Trophoblast cell (in vitro differentiated cells and primary cell): ENCODE results near the gene CDC45.

ENCODE experiments used
- DNase-seq, 2 donors: peaks; one replicate each; pipeline ENCODE4 v3.0.0-alpha.2; 2016
- H2AFZ ChIP-seq: 2 replicates; pipeline ENCODE4 v1.6.1; 2013; ENCODE audit warnings: low read length, moderate library complexity, mild to moderate bottlenecking; ENCODE audit not compliant: insufficient read depth, poor library complexity
- H2AK5ac ChIP-seq: 2 replicates; pipeline ENCODE4 v1.6.1; 2013; ENCODE audit warnings: mild to moderate bottlenecking, low read length
- H2BK120ac ChIP-seq: 2 replicates; pipeline ENCODE4 v1.6.1; 2013; ENCODE audit warnings: low read length, mild to moderate bottlenecking, moderate library complexity; ENCODE audit not compliant: insufficient read depth, poor library complexity
- H2BK12ac ChIP-seq: 2 replicates; pipeline ENCODE4 v1.6.1; 2013; ENCODE audit warnings: mild to moderate bottlenecking, low read length, moderate library complexity
- H2BK5ac ChIP-seq: 2 replicates; pipeline ENCODE4 v1.6.1; 2013; ENCODE audit warnings: low read length, low read depth, moderate library complexity, mild to moderate bottlenecking; ENCODE audit not compliant: poor library complexity
- H3K14ac ChIP-seq: 2 replicates; pipeline ENCODE4 v1.6.1; 2013; ENCODE audit warnings: mild to moderate bottlenecking, low read length
- H3K18ac ChIP-seq: 2 replicates; pipeline ENCODE4 v1.6.1; 2013; ENCODE audit warnings: mild to moderate bottlenecking, low read length
- H3K23ac ChIP-seq: 2 replicates; pipeline ENCODE4 v1.6.1; 2013; ENCODE audit warnings: low read length
- H3K27ac ChIP-seq: 2 replicates; pipeline ENCODE4 v1.5.1; 2013; ENCODE audit warnings: low read depth, mild to moderate bottlenecking, inconsistent platforms, low read length, moderate library complexity
- H3K27me3 ChIP-seq: 2 replicates; pipeline ENCODE4 v1.6.1; 2013; ENCODE audit warnings: inconsistent platforms, mild to moderate bottlenecking, low read length, moderate library complexity; ENCODE audit not compliant: insufficient read depth
- H3K36me3 ChIP-seq, 2 experiments: 1 replicate in 1 of 2; 2 replicates in 1 of 2; pipeline ENCODE4 v1.6.1; 2013; ENCODE audit warnings: low read length in 2 of 2, mild to moderate bottlenecking in 2 of 2, moderate library complexity in 1 of 2; ENCODE audit not compliant: insufficient read depth in 2 of 2, control insufficient read depth in 1 of 2
- H3K4ac ChIP-seq: 2 replicates; pipeline ENCODE4 v1.6.1; 2013; ENCODE audit warnings: low read depth, mild to moderate bottlenecking, low read length, moderate library complexity
- H3K4me1 ChIP-seq, 2 experiments: 1 replicate in 1 of 2; 2 replicates in 1 of 2; pipeline ENCODE4 v1.6.1; 2013; ENCODE audit warnings: low read length in 2 of 2, mild to moderate bottlenecking in 2 of 2, moderate library complexity in 1 of 2; ENCODE audit not compliant: insufficient read depth in 2 of 2, control insufficient read depth in 1 of 2
- H3K4me2 ChIP-seq: 2 replicates; pipeline ENCODE4 v1.6.1; 2013; ENCODE audit warnings: inconsistent platforms, mild to moderate bottlenecking, low read length, moderate library complexity
- H3K4me3 ChIP-seq: 2 replicates; pipeline ENCODE4 v1.5.1; 2013; ENCODE audit warnings: mild to moderate bottlenecking, low read depth, low read length, inconsistent platforms
- H3K79me1 ChIP-seq: one replicate; pipeline ENCODE4 v1.6.1; 2013; ENCODE audit warnings: low read length
- H3K79me2 ChIP-seq: 2 replicates; pipeline ENCODE4 v1.6.1; 2013; ENCODE audit warnings: low read length, mild to moderate bottlenecking; ENCODE audit not compliant: control insufficient read depth, insufficient read depth, poor library complexity
- H3K9ac ChIP-seq: 2 replicates; pipeline ENCODE4 v1.6.1; 2013; ENCODE audit warnings: mild to moderate bottlenecking, low read length
- H3K9me3 ChIP-seq: 2 replicates; pipeline ENCODE4 v1.6.1; 2013; ENCODE audit warnings: low read depth, mild to moderate bottlenecking, control low read depth, inconsistent platforms, low read length; ENCODE audit not compliant: insufficient read depth
- H4K12ac ChIP-seq: 2 replicates; pipeline ENCODE4 v1.6.1; 2013; ENCODE audit warnings: low read depth, mild to moderate bottlenecking, low read length, moderate library complexity
- H4K8ac ChIP-seq: 2 replicates; pipeline ENCODE4 v1.6.1; 2013; ENCODE audit warnings: low read depth, mild to moderate bottlenecking, low read length, moderate library complexity
- H4K91ac ChIP-seq: one replicate; pipeline ENCODE4 v1.6.1; 2013; ENCODE audit warnings: low read depth, mild to moderate bottlenecking, low read length, moderate library complexity
- WGBS: extraction: QIAGEN DNeasy Blood & Tissue Kit; methylation state at CpG from one replicate; pipeline ENCODE4 v1.1.7; 2013; ENCODE audit warnings: missing lambda C conversion rate; ENCODE audit not compliant: insufficient read length, insufficient coverage; ENCODE audit errors: extremely low coverage; 5-methylcytosine and 5-hydroxymethylcytosine counted together

Gene CDC45

GRCh38 chr22:19522881-19523239 lies 43.1 kb downstream of the CDC45 start:
- H2BK120ac ChIP-seq: no peak overlapping the region
- H2AK5ac ChIP-seq: no peak overlapping the region
- no peak overlapping the region for H4K91ac ChIP-seq
- no peak overlapping the region for H3K4ac ChIP-seq
- peaks cover 11% of the 10 kb centered on the region in 2 experiments for H3K4me1 ChIP-seq
- H4K8ac ChIP-seq: no peak overlapping the region
- H4K12ac ChIP-seq: no peak overlapping the region
- no peak overlapping the region for H2AFZ ChIP-seq
- H3K9me3 ChIP-seq: peaks cover 7% of the 10 kb centered on the region
- no peak overlapping the region for H2BK12ac ChIP-seq
- H2BK5ac ChIP-seq: no peak overlapping the region
- H3K79me1 ChIP-seq: no peaks in the 10 kb centered on the region
- no peak overlapping the region for H3K4me3 ChIP-seq
- peaks cover 34% of the 10 kb centered on the region for H3K27me3 ChIP-seq
- H3K27ac ChIP-seq: no peak overlapping the region
- H3K23ac ChIP-seq: no peak overlapping the region
- H3K9ac ChIP-seq: no peak overlapping the region
- no peaks in the 10 kb centered on the region for H3K79me2 ChIP-seq
- H3K18ac ChIP-seq: no peak overlapping the region
- peaks cover 8 to 14% of the 10 kb centered on the region in 2 experiments for H3K36me3 ChIP-seq
- H3K14ac ChIP-seq: no peak overlapping the region
- no peak for DNase-seq
- WGBS: no CpG with 5 or more reads among the region's 9 CpGs
- H3K4me2 ChIP-seq: peak overlapping the region; percentile 63

- Histone ChIP-seq H3K27me3 (peaks cover 34% of the 10 kb centered on the region), H4K8ac (no peak overlapping the region), H3K4me3 (peak overlapping the region; percentile 55), H4K12ac (no peak overlapping the region), H3K79me1 (no peaks in the 10 kb centered on the region), H3K18ac (no peak overlapping the region), H3K27ac (no peak overlapping the region), H2BK120ac (no peak overlapping the region), H3K9me3 (peaks cover 7% of the 10 kb centered on the region), H2BK12ac (no peak overlapping the region), H3K4me2 (peak overlapping the region; percentile 63), H3K9ac (no peak overlapping the region), H3K79me2 (no peaks in the 10 kb centered on the region), H3K23ac (no peak overlapping the region), H3K4ac (no peak overlapping the region), H3K14ac (no peak overlapping the region), H3K36me3 (peaks cover 7 to 14% of the 10 kb centered on the region in 2 experiments), H3K4me1 (peaks cover 11% of the 10 kb centered on the region in 2 experiments), H4K91ac (no peak overlapping the region), H2AK5ac (no peak overlapping the region), H2BK5ac (no peak overlapping the region), H2AFZ (no peak overlapping the region)
- no CpG with 5 or more reads among the region's 99 CpGs for WGBS
- DNase-seq: peak in 1 of 2 donors; percentile 27
These were observed 43.8 kb downstream of the CDC45 start for GRCh38 chr22:19523240-19524169.

GRCh38 chr22:19524170-19525115 lies 44.7 kb downstream of the CDC45 start, which contains the start of gene CLDN5:
TSS of gene CLDN5 (minus strand) at chr22:19524410. CDS start at chr22:19524255, 155 bp downstream.
- no peak within 1 kb of the TSS for H2BK12ac ChIP-seq
- no peak within 1 kb of the TSS for H4K8ac ChIP-seq
- H3K14ac ChIP-seq: no peak within 1 kb of the TSS
- no CpG with 5 or more reads among the region's 69 CpGs for WGBS
- no peak within 1 kb of the TSS for H4K12ac ChIP-seq
- no peak within 1 kb of the TSS for H2BK120ac ChIP-seq
- H3K9ac ChIP-seq: no peak within 1 kb of the TSS
- H3K4ac ChIP-seq: no peak within 1 kb of the TSS
- peak within 1 kb of the TSS; percentile 55 for H3K4me3 ChIP-seq
- peaks cover 5% of the 10 kb centered on the region for H3K9me3 ChIP-seq
- H3K36me3 ChIP-seq: peaks cover 0 to 7% of the 10 kb centered on the region in 2 experiments
- no peak within 1 kb of the TSS for H2BK5ac ChIP-seq
- H3K27me3 ChIP-seq: peaks cover 34% of the 10 kb centered on the region
- no peak within 1 kb of the TSS for H2AFZ ChIP-seq
- no peak within 1 kb of the TSS for H3K18ac ChIP-seq
- peak within 1 kb of the TSS; percentile 63 for H3K4me2 ChIP-seq
- no peak within 1 kb of the TSS for H3K23ac ChIP-seq
- no peaks in the 10 kb centered on the region for H3K79me1 ChIP-seq
- H3K27ac ChIP-seq: no peak within 1 kb of the TSS
- H3K79me2 ChIP-seq: no peaks in the 10 kb centered on the region
- peaks cover 11% of the 10 kb centered on the region in 2 experiments for H3K4me1 ChIP-seq
- H2AK5ac ChIP-seq: no peak within 1 kb of the TSS
- H4K91ac ChIP-seq: no peak within 1 kb of the TSS
- DNase-seq: no peak

- Histone ChIP-seq H3K79me1 (no peaks in the 10 kb centered on the region), H3K9me3 (peaks cover 5% of the 10 kb centered on the region), H3K27ac (no peak overlapping the region), H3K23ac (no peak overlapping the region), H2BK12ac (no peak overlapping the region), H3K14ac (no peak overlapping the region), H4K12ac (no peak overlapping the region), H3K27me3 (peaks cover 34% of the 10 kb centered on the region), H2BK120ac (no peak overlapping the region), H3K36me3 (peaks cover 0 to 7% of the 10 kb centered on the region in 2 experiments), H3K18ac (no peak overlapping the region), H4K8ac (no peak overlapping the region), H2AFZ (no peak overlapping the region), H4K91ac (no peak overlapping the region), H2AK5ac (no peak overlapping the region), H3K79me2 (no peaks in the 10 kb centered on the region), H3K4me3 (no peak overlapping the region), H2BK5ac (no peak overlapping the region), H3K4me2 (no peak overlapping the region), H3K4ac (no peak overlapping the region), H3K4me1 (peaks cover 11% of the 10 kb centered on the region in 2 experiments), H3K9ac (no peak overlapping the region)
- no peak for DNase-seq
- no CpG with 5 or more reads among the region's 15 CpGs for WGBS
These were observed 45.5 kb downstream of the CDC45 start for GRCh38 chr22:19525116-19525660.
